Measurements from ENCODE around the gene ADAM10.

DNA sequence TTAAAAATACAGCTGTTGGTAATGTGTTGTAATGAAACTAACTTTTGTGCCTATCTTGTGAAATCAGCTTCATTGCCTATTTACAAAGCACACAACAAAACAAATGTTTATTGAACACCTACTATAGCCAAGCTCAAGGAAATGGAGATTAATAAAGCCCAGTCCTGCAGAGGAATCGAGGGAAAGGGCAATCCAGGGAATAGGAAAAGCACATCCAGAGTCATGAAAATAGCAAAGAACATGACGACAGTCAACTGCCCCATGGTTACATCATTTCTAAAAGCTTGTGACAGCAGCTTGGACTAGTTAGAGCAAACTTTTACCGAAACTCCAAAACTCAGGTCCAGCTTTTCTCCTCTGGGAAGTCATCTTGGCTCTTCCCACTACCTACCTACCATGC, 160.5 kb downstream of the ADAM10 start:
- TF ChIP-seq ZNF777 (tag by site-specific recombination; IDR thresholded peaks at IDR 0.05; ENCODE audit: borderline replicate concordance): no peak
- no peak for TF ChIP-seq ZNF221 (tag by site-specific recombination; IDR thresholded peaks at IDR 0.05; ENCODE audit: borderline replicate concordance)
- TF ChIP-seq, protein P1, sequence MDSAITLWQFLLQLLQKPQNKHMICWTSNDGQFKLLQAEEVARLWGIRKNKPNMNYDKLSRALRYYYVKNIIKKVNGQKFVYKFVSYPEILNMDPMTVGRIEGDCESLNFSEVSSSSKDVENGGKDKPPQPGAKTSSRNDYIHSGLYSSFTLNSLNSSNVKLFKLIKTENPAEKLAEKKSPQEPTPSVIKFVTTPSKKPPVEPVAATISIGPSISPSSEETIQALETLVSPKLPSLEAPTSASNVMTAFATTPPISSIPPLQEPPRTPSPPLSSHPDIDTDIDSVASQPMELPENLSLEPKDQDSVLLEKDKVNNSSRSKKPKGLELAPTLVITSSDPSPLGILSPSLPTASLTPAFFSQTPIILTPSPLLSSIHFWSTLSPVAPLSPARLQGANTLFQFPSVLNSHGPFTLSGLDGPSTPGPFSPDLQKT (IDR thresholded peaks at IDR 0.05; ENCODE audit: borderline replicate concordance, low read depth, low read length): no peak
- no peak for TF ChIP-seq ZNF670 (tag by site-specific recombination; IDR thresholded peaks at IDR 0.05; ENCODE audit: low read depth)
- TF ChIP-seq TCF7L2 (IDR thresholded peaks at IDR 0.05; ENCODE audit: borderline replicate concordance, low read depth, low read length): no peak

Data from HEK293 (cell line).